Activated CD4-positive, alpha-beta T cell treated with anti-CD3 and anti-CD28 coated beads, Interleukin-10, Interleukin-2, amounts not matched to agents 100 ng/mL and 50 ng/mL, durations not matched to agents 16 hours and 8 hours (primary cell): Measurements from ENCODE around the gene CHRM2.

Source experiments
- DNase-seq: peaks from one replicate; pipeline ENCODE4 v3.0.0-alpha.2; 2020

The CHRM2 gene

GRCh38 chr7:136966825-136967224 lies 98.4 kb downstream of the CHRM2 start:
- no peak for DNase-seq

- DNase-seq = no peak
These were observed 101.3 kb downstream of the CHRM2 start for GRCh38 chr7:136969761-136970160.

- no peak for DNase-seq
These were observed 103.3 kb downstream of the CHRM2 start for GRCh38 chr7:136971776-136972175.

GRCh38 chr7:136976504-136977251 lies 108.2 kb downstream of the CHRM2 start:
- no peak for DNase-seq

- no peak for DNase-seq
These were observed 124.9 kb downstream of the CHRM2 start for GRCh38 chr7:136993377-136993776.

- DNase-seq = no peak
These were observed 129.3 kb downstream of the CHRM2 start for GRCh38 chr7:136997735-136998134.

GRCh38 chr7:136998495-136998894 lies 130.0 kb downstream of the CHRM2 start:
- DNase-seq = no peak

GRCh38 chr7:137000621-137001020 lies 132.2 kb downstream of the CHRM2 start:
- no peak for DNase-seq

- DNase-seq = no peak
These were observed 132.6 kb downstream of the CHRM2 start for GRCh38 chr7:137001041-137001440.

GRCh38 chr7:137001478-137001877 lies 133.0 kb downstream of the CHRM2 start:
- no peak for DNase-seq

- DNase-seq = no peak
These were observed 134.6 kb downstream of the CHRM2 start for GRCh38 chr7:137003086-137003485.

- DNase-seq = no peak
These were observed 135.1 kb downstream of the CHRM2 start for GRCh38 chr7:137003566-137003965.

GRCh38 chr7:137005873-137006272 lies 137.4 kb downstream of the CHRM2 start:
- no peak for DNase-seq

GRCh38 chr7:137006293-137006692 lies 137.8 kb downstream of the CHRM2 start:
- DNase-seq = no peak

- no peak for DNase-seq
These were observed 138.7 kb downstream of the CHRM2 start for GRCh38 chr7:137007001-137007694.

- no peak for DNase-seq
These were observed 141.0 kb downstream of the CHRM2 start for GRCh38 chr7:137009404-137009803.

- DNase-seq = no peak
These were observed 146.6 kb downstream of the CHRM2 start for GRCh38 chr7:137015015-137015414.

GRCh38 chr7:137017221-137017620 lies 148.8 kb downstream of the CHRM2 start:
- no peak for DNase-seq

- no peak for DNase-seq
These were observed 150.0 kb downstream of the CHRM2 start for GRCh38 chr7:137018468-137018867.

GRCh38 chr7:137020351-137020750 lies 151.9 kb downstream of the CHRM2 start:
- no peak for DNase-seq

GRCh38 chr7:137025469-137026175 lies 157.2 kb downstream of the CHRM2 start:
- no peak for DNase-seq

GRCh38 chr7:137026176-137026500 lies 157.7 kb downstream of the CHRM2 start:
- no peak for DNase-seq

- no peak for DNase-seq
These were observed 164.0 kb downstream of the CHRM2 start for GRCh38 chr7:137032436-137032835.

GRCh38 chr7:137036768-137037167 lies 168.3 kb downstream of the CHRM2 start:
- no peak for DNase-seq
